HEK293 (cell line): ENCODE measurements around the gene WTIP.
A peak's percentile ranks its signal among the peaks of the same experiment; 100 is the strongest.

ENCODE experiments used
- HOXA7 ChIP-seq: sonication (generic); formaldehyde crosslinking; IDR thresholded peaks from 2 replicates; pipeline ENCODE4 v1.8.1; 2022; ENCODE audit warnings: missing genetic modification reagents, borderline replicate concordance
- IKZF3 ChIP-seq: fragments of 450-650 bp; IDR thresholded peaks from 2 replicates; pipeline ENCODE4 v1.5.0; 2018; ENCODE audit warnings: missing biosample characterization, mild to moderate bottlenecking, missing genetic modification characterization, moderate library complexity
- KLF10 ChIP-seq: fragments of 450-650 bp; IDR thresholded peaks from 2 replicates; pipeline ENCODE4 v1.5.1; 2018; ENCODE audit warnings: missing biosample characterization, mild to moderate bottlenecking, missing genetic modification characterization
- MYNN ChIP-seq: fragments of 450-650 bp; formaldehyde crosslinking; IDR thresholded peaks from 2 replicates; pipeline ENCODE4 v1.5.1; 2016; ENCODE audit warnings: missing biosample characterization, missing genetic modification characterization, borderline replicate concordance
- SCRT1 ChIP-seq: fragments of 450-650 bp; formaldehyde crosslinking; IDR thresholded peaks from 2 replicates; pipeline ENCODE4 v1.5.1; 2016; ENCODE audit warnings: missing biosample characterization, missing genetic modification characterization, borderline replicate concordance
- SP7 ChIP-seq: fragments of 450-650 bp; formaldehyde crosslinking; IDR thresholded peaks from 2 replicates; pipeline ENCODE4 v1.5.1; 2016; ENCODE audit warnings: missing biosample characterization, missing genetic modification characterization
- ZNF138 ChIP-seq: fragments of 450-650 bp; formaldehyde crosslinking; IDR thresholded peaks from 2 replicates; pipeline ENCODE4 v1.5.1; 2016; ENCODE audit warnings: missing biosample characterization, missing genetic modification characterization, borderline replicate concordance
- ZNF214 ChIP-seq: fragments of 450-650 bp; formaldehyde crosslinking; IDR thresholded peaks from 2 replicates; pipeline ENCODE4 v1.5.1; 2017; ENCODE audit warnings: missing biosample characterization, mild to moderate bottlenecking, missing genetic modification characterization, borderline replicate concordance
- ZNF266 ChIP-seq: fragments of 450-650 bp; formaldehyde crosslinking; IDR thresholded peaks from 2 replicates; pipeline ENCODE4 v1.5.1; 2016; ENCODE audit warnings: missing biosample characterization, missing genetic modification characterization, low read depth
- ZNF311 ChIP-seq: fragments of 450-650 bp; formaldehyde crosslinking; IDR thresholded peaks from 2 replicates; pipeline ENCODE4 v1.5.1; 2017; ENCODE audit warnings: missing biosample characterization, missing genetic modification characterization, borderline replicate concordance
- ZNF324 ChIP-seq: fragments of 450-650 bp; formaldehyde crosslinking; IDR thresholded peaks from 2 replicates; pipeline ENCODE4 v1.5.1; 2016; ENCODE audit warnings: missing biosample characterization, missing genetic modification characterization
- ZNF473 ChIP-seq: fragments of 450-650 bp; formaldehyde crosslinking; IDR thresholded peaks from 2 replicates; pipeline ENCODE4 v1.5.1; 2017; ENCODE audit warnings: missing biosample characterization, missing genetic modification characterization
- ZNF561 ChIP-seq: fragments of 450-650 bp; IDR thresholded peaks from 2 replicates; pipeline ENCODE4 v1.5.1; 2018; ENCODE audit warnings: missing biosample characterization, missing genetic modification characterization, borderline replicate concordance
- ZNF585B ChIP-seq: fragments of 450-650 bp; formaldehyde crosslinking; IDR thresholded peaks from 2 replicates; pipeline ENCODE4 v1.5.1; 2016; ENCODE audit warnings: missing biosample characterization, missing genetic modification characterization
- ZNF621 ChIP-seq: fragments of 450-650 bp; formaldehyde crosslinking; IDR thresholded peaks from 2 replicates; pipeline ENCODE4 v1.5.1; 2017; ENCODE audit warnings: missing biosample characterization, missing genetic modification characterization
- ZNF664 ChIP-seq: fragments of 450-650 bp; formaldehyde crosslinking; IDR thresholded peaks from 2 replicates; pipeline ENCODE4 v1.5.1; 2016; ENCODE audit warnings: missing biosample characterization, missing genetic modification characterization
- ZNF76 ChIP-seq: fragments of 450-650 bp; formaldehyde crosslinking; IDR thresholded peaks from 2 replicates; pipeline ENCODE4; 2016; ENCODE audit warnings: low read depth, missing biosample characterization, missing genetic modification characterization, borderline replicate concordance
- ZNF791 ChIP-seq: fragments of 450-650 bp; formaldehyde crosslinking; IDR thresholded peaks from 2 replicates; pipeline ENCODE4 v1.5.1; 2016; ENCODE audit warnings: missing biosample characterization, missing genetic modification characterization
- TF ChIP-seq, protein P1 (sequence below): fragments of 450-650 bp; formaldehyde crosslinking; IDR thresholded peaks from 2 replicates; pipeline ENCODE4 v1.5.1; 2016; ENCODE audit warnings: missing biosample characterization, missing genetic modification characterization, borderline replicate concordance
- TF ChIP-seq, protein P2 (sequence below): fragments of 450-650 bp; formaldehyde crosslinking; IDR thresholded peaks from 2 replicates; pipeline ENCODE4 v1.5.1; 2016; ENCODE audit warnings: missing biosample characterization, missing genetic modification characterization, low read depth
- TF ChIP-seq, protein P3 (sequence below): fragments of 450-650 bp; formaldehyde crosslinking; IDR thresholded peaks from 2 replicates; pipeline ENCODE4; 2016; ENCODE audit warnings: missing biosample characterization, missing genetic modification characterization
- TF ChIP-seq, protein P4 (sequence below): fragments of 450-650 bp; formaldehyde crosslinking; IDR thresholded peaks from 2 replicates; pipeline ENCODE4 v1.5.1; 2017; ENCODE audit warnings: missing biosample characterization, missing genetic modification characterization
- TF ChIP-seq, protein P5 (sequence below): fragments of 450-650 bp; formaldehyde crosslinking; IDR thresholded peaks from 2 replicates; pipeline ENCODE4 v1.5.1; 2016; ENCODE audit warnings: missing biosample characterization, missing genetic modification characterization

The WTIP gene

DNA sequence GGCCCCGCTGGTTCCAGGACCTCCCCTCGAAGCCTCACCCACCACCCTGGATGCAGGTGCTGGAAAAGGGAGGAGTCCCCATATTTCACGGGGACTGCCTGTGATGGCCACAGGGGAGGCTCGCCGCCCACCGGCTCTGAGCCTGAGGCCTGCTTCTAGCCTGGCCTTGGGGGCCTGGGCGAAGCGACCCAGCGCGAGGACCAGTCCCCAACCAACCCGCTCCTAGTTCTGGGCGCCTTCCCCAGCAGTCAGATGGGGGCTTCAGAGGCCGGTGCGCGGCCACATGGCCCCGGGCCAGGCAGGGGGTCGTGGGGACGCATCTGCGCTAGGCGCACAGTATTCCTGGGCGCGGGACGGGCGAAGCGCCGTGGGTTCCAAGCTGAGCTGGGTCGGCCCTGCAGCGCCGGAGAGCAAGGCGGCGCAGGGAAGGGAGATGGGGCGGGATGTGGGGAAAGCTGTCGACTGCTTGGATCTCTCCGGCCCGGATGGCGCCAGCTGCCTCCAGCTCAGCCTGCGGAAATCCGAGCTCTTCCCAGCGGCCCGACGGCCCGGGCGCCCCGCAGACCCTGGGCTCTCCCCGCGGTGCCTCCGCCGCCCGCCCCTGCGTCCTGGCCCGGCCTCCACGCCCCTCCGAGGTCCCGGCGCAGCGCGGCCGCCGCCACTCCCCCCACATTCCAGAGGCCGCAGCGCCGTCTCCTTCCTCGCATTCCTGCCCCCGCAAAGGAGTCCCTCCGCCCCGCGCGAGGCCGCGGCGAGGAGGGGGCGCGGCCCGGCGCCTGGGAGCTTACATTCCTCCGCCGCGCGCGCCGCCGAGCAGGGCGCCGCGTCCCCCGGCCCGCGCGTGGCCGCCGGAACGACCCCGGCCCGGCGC is at the start of gene WTIP (continued):
- TF ChIP-seq, protein P1, sequence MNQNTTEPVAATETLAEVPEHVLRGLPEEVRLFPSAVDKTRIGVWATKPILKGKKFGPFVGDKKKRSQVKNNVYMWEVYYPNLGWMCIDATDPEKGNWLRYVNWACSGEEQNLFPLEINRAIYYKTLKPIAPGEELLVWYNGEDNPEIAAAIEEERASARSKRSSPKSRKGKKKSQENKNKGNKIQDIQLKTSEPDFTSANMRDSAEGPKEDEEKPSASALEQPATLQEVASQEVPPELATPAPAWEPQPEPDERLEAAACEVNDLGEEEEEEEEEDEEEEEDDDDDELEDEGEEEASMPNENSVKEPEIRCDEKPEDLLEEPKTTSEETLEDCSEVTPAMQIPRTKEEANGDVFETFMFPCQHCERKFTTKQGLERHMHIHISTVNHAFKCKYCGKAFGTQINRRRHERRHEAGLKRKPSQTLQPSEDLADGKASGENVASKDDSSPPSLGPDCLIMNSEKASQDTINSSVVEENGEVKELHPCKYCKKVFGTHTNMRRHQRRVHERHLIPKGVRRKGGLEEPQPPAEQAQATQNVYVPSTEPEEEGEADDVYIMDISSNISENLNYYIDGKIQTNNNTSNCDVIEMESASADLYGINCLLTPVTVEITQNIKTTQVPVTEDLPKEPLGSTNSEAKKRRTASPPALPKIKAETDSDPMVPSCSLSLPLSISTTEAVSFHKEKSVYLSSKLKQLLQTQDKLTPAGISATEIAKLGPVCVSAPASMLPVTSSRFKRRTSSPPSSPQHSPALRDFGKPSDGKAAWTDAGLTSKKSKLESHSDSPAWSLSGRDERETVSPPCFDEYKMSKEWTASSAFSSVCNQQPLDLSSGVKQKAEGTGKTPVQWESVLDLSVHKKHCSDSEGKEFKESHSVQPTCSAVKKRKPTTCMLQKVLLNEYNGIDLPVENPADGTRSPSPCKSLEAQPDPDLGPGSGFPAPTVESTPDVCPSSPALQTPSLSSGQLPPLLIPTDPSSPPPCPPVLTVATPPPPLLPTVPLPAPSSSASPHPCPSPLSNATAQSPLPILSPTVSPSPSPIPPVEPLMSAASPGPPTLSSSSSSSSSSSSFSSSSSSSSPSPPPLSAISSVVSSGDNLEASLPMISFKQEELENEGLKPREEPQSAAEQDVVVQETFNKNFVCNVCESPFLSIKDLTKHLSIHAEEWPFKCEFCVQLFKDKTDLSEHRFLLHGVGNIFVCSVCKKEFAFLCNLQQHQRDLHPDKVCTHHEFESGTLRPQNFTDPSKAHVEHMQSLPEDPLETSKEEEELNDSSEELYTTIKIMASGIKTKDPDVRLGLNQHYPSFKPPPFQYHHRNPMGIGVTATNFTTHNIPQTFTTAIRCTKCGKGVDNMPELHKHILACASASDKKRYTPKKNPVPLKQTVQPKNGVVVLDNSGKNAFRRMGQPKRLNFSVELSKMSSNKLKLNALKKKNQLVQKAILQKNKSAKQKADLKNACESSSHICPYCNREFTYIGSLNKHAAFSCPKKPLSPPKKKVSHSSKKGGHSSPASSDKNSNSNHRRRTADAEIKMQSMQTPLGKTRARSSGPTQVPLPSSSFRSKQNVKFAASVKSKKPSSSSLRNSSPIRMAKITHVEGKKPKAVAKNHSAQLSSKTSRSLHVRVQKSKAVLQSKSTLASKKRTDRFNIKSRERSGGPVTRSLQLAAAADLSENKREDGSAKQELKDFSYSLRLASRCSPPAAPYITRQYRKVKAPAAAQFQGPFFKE (tag by site-specific recombination), result no peak
- TF ChIP-seq ZNF311 (no peak), ZNF473 (no peak), SCRT1 (tag by site-specific recombination) (no peak), ZNF76 (tag by site-specific recombination) (peak; percentile 41; the same call in 1 of the 2 replicates), ZNF585B (tag by site-specific recombination) (no peak), ZNF266 (tag by site-specific recombination) (no peak), MYNN (tag by site-specific recombination) (no peak), ZNF214 (tag by site-specific recombination) (no peak), ZNF791 (no peak), ZNF138 (tag by site-specific recombination) (no peak), IKZF3 (tag by site-specific recombination) (peak; percentile 99), KLF10 (peak; percentile 98), SP7 (tag by site-specific recombination) (peak; percentile 45; the same call in 1 of the 2 replicates), HOXA7 (CRISPR knock-in tag) (no peak), ZNF561 (tag by site-specific recombination) (peak; percentile 93; the same call in 1 of the 2 replicates), ZNF621 (tag by site-specific recombination) (no peak), ZNF324 (tag by site-specific recombination) (no peak), ZNF664 (no peak)
- TF ChIP-seq, protein P2, sequence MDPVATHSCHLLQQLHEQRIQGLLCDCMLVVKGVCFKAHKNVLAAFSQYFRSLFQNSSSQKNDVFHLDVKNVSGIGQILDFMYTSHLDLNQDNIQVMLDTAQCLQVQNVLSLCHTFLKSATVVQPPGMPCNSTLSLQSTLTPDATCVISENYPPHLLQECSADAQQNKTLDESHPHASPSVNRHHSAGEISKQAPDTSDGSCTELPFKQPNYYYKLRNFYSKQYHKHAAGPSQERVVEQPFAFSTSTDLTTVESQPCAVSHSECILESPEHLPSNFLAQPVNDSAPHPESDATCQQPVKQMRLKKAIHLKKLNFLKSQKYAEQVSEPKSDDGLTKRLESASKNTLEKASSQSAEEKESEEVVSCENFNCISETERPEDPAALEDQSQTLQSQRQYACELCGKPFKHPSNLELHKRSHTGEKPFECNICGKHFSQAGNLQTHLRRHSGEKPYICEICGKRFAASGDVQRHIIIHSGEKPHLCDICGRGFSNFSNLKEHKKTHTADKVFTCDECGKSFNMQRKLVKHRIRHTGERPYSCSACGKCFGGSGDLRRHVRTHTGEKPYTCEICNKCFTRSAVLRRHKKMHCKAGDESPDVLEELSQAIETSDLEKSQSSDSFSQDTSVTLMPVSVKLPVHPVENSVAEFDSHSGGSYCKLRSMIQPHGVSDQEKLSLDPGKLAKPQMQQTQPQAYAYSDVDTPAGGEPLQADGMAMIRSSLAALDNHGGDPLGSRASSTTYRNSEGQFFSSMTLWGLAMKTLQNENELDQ (tag by site-specific recombination), result no peak
- TF ChIP-seq, protein P3, sequence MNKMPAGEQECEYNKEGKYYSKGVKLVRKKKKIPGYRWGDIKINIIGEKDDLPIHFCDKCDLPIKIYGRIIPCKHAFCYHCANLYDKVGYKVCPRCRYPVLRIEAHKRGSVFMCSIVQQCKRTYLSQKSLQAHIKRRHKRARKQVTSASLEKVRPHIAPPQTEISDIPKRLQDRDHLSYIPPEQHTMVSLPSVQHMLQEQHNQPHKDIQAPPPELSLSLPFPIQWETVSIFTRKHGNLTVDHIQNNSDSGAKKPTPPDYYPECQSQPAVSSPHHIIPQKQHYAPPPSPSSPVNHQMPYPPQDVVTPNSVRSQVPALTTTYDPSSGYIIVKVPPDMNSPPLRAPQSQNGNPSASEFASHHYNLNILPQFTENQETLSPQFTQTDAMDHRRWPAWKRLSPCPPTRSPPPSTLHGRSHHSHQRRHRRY (tag by site-specific recombination), result no peak
- TF ChIP-seq, protein P4, sequence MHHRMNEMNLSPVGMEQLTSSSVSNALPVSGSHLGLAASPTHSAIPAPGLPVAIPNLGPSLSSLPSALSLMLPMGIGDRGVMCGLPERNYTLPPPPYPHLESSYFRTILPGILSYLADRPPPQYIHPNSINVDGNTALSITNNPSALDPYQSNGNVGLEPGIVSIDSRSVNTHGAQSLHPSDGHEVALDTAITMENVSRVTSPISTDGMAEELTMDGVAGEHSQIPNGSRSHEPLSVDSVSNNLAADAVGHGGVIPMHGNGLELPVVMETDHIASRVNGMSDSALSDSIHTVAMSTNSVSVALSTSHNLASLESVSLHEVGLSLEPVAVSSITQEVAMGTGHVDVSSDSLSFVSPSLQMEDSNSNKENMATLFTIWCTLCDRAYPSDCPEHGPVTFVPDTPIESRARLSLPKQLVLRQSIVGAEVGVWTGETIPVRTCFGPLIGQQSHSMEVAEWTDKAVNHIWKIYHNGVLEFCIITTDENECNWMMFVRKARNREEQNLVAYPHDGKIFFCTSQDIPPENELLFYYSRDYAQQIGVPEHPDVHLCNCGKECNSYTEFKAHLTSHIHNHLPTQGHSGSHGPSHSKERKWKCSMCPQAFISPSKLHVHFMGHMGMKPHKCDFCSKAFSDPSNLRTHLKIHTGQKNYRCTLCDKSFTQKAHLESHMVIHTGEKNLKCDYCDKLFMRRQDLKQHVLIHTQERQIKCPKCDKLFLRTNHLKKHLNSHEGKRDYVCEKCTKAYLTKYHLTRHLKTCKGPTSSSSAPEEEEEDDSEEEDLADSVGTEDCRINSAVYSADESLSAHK (tag by site-specific recombination), result 0 out of 2 replicates have a peak, but pooled peaks have one; percentile 7
- TF ChIP-seq, protein P5, sequence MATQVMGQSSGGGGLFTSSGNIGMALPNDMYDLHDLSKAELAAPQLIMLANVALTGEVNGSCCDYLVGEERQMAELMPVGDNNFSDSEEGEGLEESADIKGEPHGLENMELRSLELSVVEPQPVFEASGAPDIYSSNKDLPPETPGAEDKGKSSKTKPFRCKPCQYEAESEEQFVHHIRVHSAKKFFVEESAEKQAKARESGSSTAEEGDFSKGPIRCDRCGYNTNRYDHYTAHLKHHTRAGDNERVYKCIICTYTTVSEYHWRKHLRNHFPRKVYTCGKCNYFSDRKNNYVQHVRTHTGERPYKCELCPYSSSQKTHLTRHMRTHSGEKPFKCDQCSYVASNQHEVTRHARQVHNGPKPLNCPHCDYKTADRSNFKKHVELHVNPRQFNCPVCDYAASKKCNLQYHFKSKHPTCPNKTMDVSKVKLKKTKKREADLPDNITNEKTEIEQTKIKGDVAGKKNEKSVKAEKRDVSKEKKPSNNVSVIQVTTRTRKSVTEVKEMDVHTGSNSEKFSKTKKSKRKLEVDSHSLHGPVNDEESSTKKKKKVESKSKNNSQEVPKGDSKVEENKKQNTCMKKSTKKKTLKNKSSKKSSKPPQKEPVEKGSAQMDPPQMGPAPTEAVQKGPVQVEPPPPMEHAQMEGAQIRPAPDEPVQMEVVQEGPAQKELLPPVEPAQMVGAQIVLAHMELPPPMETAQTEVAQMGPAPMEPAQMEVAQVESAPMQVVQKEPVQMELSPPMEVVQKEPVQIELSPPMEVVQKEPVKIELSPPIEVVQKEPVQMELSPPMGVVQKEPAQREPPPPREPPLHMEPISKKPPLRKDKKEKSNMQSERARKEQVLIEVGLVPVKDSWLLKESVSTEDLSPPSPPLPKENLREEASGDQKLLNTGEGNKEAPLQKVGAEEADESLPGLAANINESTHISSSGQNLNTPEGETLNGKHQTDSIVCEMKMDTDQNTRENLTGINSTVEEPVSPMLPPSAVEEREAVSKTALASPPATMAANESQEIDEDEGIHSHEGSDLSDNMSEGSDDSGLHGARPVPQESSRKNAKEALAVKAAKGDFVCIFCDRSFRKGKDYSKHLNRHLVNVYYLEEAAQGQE (tag by site-specific recombination), result no peak
